ENCODE data around the gene CPA4. TPM values are rescaled to one million over a fixed set of nuclear protein-coding genes. Genes with fewer than 3 reads are reported as not detected.

CPA4 gene
- total RNA-seq, 4 donors from 2014 or later: not detected

- Histone ChIP-seq H3K4me3 (replicated peaks in 1 of 3) (no peak overlapping the region), H3K36me3 (no peaks in the 10 kb centered on the region), H3K27ac (no peak overlapping the region), H3K27me3 (no peaks in the 10 kb centered on the region), H3K4me1 (no peaks in the 10 kb centered on the region), H3K9me3 (no peaks in the 10 kb centered on the region)
- no peak for DNase-seq
- whole genome bisulfite sequencing, 2 donors: 94 to 97% methylated on average over 4 of the region's 4 CpGs
- TF ChIP-seq POLR2A (IDR thresholded peaks at IDR 0.05): no peak
- intact Hi-C loops (cut with DNase I): no loop called here
These were observed 39.5 kb downstream of the CPA4 start for GRCh38 chr7:130332259-130333053.

DNA sequence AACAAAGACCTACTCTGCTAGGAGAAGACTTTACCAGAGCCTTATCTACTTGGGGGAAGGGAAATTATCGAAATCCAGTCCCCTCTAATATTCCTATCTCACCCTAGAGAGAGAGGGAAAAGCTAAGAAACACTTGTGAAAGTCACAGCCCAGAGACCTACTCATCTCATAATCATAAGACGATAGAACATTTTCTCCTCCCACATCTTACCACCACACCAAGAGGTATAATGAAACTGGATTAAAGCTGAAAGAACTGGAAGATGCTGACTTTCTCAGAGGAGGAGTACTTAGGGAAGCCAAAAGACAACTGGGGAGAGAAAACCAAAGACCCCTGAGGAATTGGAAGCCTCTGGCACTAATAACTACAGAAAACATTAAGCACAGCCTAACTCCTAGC, 40.9 kb downstream of the CPA4 start:
- Histone ChIP-seq H3K4me3 (replicated peaks in 1 of 3) (no peak overlapping the region), H3K9me3 (no peaks in the 10 kb centered on the region), H3K4me1 (no peaks in the 10 kb centered on the region), H3K27ac (no peak overlapping the region), H3K36me3 (no peaks in the 10 kb centered on the region), H3K27me3 (no peaks in the 10 kb centered on the region)
- no peak for DNase-seq
- intact Hi-C loops (cut with DNase I): no loop called here
- 83 to 88% methylated on average over 2 of the region's 2 CpGs for WGBS, 2 donors
- TF ChIP-seq, protein P1, sequence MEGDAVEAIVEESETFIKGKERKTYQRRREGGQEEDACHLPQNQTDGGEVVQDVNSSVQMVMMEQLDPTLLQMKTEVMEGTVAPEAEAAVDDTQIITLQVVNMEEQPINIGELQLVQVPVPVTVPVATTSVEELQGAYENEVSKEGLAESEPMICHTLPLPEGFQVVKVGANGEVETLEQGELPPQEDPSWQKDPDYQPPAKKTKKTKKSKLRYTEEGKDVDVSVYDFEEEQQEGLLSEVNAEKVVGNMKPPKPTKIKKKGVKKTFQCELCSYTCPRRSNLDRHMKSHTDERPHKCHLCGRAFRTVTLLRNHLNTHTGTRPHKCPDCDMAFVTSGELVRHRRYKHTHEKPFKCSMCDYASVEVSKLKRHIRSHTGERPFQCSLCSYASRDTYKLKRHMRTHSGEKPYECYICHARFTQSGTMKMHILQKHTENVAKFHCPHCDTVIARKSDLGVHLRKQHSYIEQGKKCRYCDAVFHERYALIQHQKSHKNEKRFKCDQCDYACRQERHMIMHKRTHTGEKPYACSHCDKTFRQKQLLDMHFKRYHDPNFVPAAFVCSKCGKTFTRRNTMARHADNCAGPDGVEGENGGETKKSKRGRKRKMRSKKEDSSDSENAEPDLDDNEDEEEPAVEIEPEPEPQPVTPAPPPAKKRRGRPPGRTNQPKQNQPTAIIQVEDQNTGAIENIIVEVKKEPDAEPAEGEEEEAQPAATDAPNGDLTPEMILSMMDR (IDR thresholded peaks at IDR 0.05): no peak
- no peak for TF ChIP-seq POLR2A (IDR thresholded peaks at IDR 0.05)

DNA sequence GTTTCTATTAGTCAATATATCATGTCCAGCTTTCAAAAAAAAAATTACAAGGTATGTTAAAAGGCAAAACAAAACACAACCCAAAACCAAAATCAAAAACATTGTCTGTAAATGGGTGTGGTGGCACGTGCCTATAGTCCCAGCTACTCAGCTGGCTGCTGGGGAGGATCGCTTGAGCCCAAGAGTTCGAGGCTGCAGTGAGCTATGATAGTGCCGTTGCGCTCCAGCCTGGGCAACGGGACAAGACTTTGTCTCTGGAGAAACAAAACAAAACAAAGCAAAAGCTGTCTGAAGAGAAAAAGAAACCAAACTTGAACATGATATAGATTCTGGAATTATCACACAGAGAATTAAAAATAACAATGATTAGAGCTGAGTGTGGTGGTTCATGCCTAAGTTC, 41.3 kb downstream of the CPA4 start:
- intact Hi-C loops (cut with DNase I): no loop called here
- Histone ChIP-seq H3K27me3 (no peaks in the 10 kb centered on the region), H3K36me3 (no peaks in the 10 kb centered on the region), H3K4me1 (no peaks in the 10 kb centered on the region), H3K4me3 (replicated peaks in 1 of 3) (no peak overlapping the region), H3K9me3 (no peaks in the 10 kb centered on the region), H3K27ac (no peak overlapping the region)
- TF ChIP-seq, protein P1 (IDR thresholded peaks at IDR 0.05): no peak
- TF ChIP-seq POLR2A (IDR thresholded peaks at IDR 0.05): no peak
- no peak for DNase-seq
- WGBS, 2 donors: 55 to 64% methylated on average over 6 of the region's 6 CpGs

DNA sequence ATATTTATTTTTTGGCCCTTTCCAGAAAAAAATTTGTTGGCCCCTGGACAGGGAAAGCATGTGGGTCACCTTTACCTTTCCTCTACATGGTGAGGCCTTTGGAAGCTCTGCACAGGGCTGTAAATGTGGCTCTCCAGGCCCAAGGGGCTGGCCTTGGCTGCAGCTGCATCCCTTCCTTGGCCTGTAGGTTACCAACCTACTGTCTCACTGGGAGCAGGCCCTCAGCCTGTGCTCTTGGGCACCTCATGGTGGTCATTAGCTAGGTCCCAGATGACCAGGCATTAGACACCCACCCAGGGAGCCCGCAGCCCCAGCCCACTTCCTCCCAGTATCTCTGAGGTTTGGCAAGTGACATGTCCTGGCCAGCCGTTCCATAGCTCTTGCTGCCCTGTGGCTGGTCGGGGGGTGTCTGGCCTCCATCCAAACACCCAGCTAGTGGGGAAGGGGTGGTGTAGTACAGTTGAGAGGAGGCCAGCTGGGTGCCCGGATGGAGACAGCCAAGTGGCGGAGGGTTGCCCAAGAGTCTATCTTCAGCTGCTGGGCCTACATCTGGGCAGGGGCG, 44.5 kb downstream of the CPA4 start:
- intact Hi-C loops (cut with DNase I): no loop called here
- no peak overlapping the region for H3K27ac ChIP-seq
- no peak for DNase-seq
- whole genome bisulfite sequencing, 2 donors: 72 to 80% methylated on average over 4 to 6 of the region's 6 CpGs
- H3K27me3 ChIP-seq: no peaks in the 10 kb centered on the region
- H3K4me1 ChIP-seq: no peaks in the 10 kb centered on the region
- H3K9me3 ChIP-seq: no peaks in the 10 kb centered on the region
- TF ChIP-seq, protein P1 (IDR thresholded peaks at IDR 0.05): no peak
- TF ChIP-seq POLR2A (IDR thresholded peaks at IDR 0.05): no peak
- no peak overlapping the region for H3K4me3 ChIP-seq (replicated peaks in 1 of 3)
- H3K36me3 ChIP-seq: no peaks in the 10 kb centered on the region

DNA sequence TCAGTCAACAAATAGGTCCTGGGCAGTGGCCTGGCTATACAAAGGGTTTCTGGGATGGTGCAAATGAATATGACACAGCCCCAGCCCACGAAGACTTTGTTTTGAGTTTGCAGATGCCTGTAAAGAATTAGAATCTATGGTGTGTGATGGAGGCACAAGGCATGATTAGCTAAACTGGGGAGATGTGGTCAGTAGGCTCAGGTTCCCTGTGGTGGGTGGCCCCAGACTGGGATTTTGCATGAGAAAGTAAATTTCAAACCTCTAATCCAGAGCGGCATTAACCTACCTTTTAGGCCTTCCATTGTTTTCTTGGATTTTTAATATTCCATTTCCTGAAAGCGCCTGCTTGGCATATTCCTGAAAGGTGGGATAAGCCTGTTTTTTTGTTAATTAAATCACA, 45.3 kb downstream of the CPA4 start:
- TF ChIP-seq, protein P1 (IDR thresholded peaks at IDR 0.05): no peak
- no peak for TF ChIP-seq POLR2A (IDR thresholded peaks at IDR 0.05)
- WGBS, 2 donors: 89 to 93% methylated on average over 3 of the region's 3 CpGs
- H3K27me3 ChIP-seq: no peaks in the 10 kb centered on the region
- intact Hi-C loops (cut with DNase I): no loop called here
- H3K27ac ChIP-seq: no peak overlapping the region
- H3K36me3 ChIP-seq: no peaks in the 10 kb centered on the region
- no peak overlapping the region for H3K4me3 ChIP-seq (replicated peaks in 1 of 3)
- no peaks in the 10 kb centered on the region for H3K9me3 ChIP-seq
- no peak for DNase-seq
- no peaks in the 10 kb centered on the region for H3K4me1 ChIP-seq
